Fibroblast of skin of left biceps (primary cell): Measurements from ENCODE around the gene RFWD3.
A peak's percentile ranks its signal among the peaks of the same experiment; 100 is the strongest.

ENCODE experiments used
- DNase-seq, 2 experiments: peaks; one replicate each; pipeline ENCODE4 v3.0.0-alpha.2; 2013; ENCODE audit warnings: low read depth in 2 of 2

RFWD3 gene

DNA sequence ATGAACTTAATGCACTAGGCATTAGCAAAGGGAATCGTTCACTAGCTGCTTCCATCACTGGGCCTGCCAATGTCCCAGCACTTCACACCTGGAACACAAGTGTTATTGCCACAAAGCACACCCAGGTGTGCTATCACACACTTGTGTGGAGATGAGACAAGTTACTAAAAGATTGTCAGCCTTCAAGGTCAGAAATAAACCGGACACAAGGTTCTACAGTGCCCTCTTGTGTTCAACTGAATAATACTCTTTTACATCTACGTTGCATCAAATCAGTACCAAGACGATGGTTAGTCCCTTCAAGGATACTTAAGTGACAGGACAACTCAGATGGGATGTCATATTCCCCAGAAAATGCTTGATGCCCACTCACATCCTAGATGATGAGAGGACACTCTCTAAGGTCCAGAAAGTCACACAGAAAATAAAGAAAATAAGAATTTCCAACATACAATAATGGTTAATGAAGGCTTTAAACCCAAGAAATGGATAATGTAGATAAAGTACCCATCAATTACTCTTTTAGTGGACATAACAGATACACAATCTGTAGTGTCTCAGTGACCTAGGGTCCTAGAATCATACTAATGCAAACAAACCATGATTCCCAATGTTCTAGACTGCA, 43.4 kb downstream of the RFWD3 start:
- no peak for DNase-seq

DNA sequence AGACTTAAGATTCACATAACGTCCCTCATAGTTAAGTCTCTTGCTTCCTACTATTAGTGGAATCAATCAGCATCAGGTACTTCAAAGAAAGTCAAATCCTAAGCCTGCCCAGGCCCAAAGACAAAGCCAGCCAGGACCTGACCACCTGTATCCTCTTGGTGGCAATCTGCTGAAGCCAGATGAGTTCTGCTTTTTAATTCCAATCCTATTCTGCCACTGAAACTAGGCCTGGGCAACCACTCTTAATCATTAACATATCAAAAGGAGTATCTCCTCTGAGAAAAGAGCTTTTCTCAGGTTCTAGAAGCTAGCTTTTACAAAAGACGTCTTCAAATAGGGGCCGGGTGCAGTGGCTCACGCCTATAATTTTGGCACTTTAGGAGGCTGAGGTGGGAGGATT, 44.7 kb downstream of the RFWD3 start:
- DNase-seq, result no peak

DNA sequence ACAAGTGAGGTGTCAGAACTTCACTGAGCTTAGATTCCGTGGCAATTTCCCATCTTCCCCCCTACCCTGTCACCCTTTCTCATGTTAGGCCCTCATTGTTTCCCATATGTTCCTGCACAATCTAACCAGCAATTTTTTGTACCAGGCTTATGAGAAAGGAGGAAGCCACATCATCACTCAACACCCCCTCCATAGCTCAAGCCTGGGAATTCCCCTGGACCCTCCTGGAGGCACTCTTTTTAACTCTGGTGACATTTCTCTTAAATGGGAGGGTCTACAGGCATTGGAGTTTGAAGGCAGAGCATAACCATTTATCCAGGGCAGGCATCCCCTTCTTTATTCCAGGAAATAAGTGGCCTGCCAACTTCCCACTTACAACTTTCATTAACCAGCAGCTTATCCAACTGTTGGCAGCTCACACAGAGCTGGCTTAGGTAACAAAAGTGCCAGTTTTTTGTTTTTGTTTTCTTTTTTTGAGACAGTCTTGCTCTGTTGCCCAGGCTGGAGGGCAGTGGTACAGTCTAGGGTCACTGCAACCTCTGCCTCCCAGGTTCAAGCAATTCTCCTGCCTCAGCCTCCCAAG, 49.4 kb downstream of the RFWD3 start:
- no peak for DNase-seq

DNA sequence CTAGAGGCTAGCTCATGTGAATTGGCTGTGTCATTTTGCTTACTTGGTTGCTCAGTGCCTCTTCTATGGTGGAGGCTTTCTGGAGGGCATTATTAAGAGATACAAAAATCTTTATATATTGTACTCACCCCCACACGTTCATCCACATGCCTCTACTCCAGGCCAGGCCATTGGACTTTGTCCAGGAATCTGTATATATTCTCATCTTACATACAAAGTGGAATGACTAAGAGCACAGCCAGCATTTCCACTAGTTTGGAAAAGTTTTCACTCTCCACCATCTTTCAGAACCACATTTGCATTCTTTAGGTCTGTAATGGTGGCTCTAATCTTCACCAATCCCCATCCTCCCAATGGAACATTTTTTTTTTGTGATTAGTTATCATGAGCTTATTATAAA, 55.0 kb downstream of the RFWD3 start:
- peak in 1 of 2 experiments; percentile 46 for DNase-seq

DNA sequence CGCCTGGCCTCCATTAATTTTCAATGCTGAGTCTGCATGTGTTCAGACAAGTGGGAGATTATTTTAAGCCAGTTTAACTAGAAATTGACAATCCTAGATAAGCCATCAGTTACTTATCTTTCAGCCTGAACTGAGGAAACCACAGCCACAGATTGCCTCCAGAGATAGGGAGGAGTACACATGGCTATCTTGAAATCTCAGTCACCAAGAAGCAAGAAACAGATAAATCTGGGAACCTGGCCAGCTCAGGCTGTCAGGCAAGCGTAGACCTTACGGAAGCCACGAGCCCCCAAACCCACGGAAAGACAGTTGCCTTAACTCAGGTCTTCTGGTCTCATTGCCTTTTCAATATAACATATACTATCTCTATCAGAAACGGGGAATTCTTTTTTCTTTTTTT, 57.7 kb downstream of the RFWD3 start:
- DNase-seq, result no peak

DNA sequence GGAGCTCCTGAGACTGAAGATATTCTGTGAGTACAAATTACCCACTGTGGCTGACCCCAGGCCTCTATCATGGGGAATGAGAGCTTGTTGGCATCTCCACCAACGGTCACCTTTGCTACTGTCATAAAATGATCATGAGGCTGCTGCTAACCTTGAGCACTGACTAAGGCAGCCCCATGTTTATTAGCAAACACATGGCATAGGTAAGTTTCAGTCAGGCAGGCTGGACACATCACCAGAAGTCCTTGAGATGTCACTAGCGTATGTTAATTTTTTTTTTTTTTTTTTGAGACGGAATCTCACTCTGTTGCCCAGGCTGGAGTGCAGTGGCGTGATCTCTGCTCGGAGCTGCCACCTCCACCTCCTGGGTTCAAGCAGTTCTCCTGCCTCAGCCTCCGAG, 58.3 kb downstream of the RFWD3 start:
- no peak for DNase-seq

DNA sequence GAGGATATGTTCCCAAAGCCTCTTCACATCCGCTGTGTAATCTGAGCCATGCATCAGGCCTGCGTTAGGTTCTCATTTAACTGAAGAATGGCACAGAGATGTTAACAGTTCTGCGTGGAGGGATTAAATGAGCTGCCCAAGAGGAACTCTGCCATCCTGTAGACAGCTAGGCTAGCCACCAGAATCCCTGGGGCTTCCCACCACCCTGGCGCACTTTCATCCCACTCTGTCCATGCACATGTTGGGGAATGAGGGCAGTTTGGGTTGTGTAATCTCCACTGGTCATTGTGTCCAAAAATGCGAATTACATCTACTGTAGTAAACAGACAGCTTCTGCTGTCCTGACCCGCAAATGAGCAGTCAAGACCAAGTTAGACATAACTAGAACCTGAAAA, 58.7 kb downstream of the RFWD3 start:
- no peak for DNase-seq

DNA sequence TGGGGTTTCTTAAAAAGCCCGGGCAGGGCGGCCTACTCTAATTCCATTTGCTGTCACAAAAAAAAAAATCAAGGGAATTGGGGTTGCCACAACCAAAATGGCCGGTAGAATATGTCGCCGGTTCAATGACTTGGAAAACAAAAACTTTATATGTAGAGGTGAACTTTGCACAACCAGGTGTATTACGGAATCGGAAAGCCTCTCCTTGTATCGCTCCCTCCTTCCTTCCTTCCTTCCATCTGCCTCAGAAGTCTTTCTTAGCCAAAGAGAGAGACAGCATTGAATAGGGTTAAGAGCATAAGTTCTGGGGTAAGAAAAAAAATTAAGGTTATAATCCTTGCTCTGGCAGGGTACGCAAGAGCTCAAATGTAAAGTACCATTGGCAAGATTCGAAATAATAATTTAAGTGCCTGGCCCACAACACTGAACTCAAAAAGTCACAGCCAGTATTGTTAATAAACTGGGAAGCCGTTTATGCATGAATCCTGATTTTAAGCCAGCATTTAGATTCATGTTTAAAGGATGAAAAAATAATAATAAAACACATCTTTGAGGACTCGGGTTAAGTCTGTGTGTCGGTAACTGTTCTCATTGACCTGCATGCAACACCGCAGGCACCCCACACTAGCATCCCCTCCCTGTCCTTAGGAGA, 59.2 kb downstream of the RFWD3 start:
- DNase-seq, result no peak

DNA sequence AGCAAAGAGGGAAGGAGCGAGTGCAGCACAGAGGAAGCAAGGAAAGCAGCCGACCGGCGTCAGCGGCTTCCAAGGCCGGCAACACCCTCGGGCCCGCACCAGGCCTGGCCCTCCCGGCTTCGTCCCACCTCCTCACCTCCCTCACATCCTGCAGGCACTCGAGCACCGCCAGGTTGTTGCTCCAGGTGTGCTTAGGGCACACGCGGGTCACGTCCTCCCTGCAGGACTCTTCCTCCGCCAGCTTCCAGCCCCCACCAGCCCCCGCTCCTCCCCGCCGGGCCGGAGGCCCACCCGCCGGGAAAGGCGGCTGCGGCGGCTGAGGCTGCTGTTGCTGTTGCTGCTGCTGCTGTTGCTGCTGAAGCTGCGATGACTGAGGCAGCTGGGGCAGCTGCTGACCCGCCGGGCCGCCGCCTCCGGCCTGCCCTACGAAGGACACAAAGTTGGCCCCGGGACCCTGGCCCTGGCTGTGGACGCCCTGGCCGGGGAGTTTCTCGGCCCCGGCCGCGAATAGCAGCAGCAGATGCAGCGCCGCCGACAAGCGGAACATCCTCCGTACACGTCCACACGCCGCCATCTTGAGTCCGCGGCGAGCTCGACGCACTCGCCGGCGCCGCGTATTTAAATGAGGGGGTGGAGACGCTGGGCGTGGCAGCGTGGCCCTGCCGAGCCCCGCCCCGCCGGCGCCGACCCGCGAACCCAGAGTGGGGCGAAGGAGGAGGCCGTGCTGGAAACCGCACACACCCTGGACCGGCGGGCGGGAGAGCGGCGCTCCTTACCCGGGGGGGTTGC, 60.0 kb downstream of the RFWD3 start, which contains the start of gene GLG1:
TSS of gene GLG1 (minus strand) at position 594 of the 789 bp plus-strand sequence. CDS start at position 574, 20 bp downstream.
- DNase-seq, result peak; percentile 75 to 76

DNA sequence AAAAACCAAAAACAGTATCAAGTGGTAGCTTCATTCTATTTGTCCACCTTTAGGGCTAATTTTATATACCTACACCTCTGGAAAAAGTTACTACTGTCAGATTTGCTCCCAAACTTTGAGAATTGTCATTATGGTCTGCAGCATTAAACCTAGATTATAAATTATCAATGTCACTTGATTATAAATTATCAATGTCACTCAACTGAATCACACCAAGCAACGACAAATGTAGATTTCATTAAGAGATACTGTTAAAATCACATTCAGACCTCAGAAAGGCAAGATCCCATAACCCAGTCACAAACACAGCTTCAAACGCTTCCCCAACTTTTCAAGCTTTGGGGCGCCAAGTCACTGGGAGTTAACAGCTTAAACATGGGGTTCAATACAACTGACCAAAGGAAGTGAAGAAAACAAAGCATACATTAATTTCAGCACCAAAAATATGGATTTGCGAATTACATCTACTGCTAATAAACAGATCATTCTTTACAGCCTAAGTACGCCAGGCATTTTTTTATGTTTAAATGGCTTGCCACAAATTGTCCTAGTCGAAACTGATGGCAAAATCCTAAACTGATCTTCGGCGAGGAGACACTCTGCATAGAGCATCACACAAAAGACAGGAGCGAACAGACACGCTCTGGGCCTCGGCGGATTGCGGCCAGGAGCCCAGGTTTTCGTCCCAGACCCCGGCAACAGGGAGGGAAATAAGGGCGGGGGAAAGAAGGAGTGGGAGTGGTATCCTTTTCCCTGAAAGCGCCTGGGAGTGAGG, 60.7 kb downstream of the RFWD3 start:
- DNase-seq, result no peak

DNA sequence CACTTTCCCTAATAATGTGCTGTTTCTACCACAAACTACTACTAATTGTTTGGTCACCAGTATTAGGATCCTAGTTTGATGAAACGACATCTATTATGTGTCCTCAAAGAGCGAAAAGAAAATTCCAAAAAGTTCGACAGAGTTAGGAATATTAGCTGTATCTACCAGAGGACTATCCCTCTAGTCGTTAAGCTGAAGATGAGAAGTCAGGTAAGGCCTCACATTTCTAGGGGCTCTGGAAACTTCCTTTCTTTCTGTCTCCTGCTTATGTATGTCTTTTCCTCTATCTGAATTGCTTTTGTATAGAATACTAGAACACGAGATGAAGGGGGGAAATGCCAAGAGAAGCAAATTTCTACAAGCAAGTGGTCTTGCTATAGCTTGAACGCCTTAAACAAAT, 61.3 kb downstream of the RFWD3 start:
- DNase-seq, result no peak

DNA sequence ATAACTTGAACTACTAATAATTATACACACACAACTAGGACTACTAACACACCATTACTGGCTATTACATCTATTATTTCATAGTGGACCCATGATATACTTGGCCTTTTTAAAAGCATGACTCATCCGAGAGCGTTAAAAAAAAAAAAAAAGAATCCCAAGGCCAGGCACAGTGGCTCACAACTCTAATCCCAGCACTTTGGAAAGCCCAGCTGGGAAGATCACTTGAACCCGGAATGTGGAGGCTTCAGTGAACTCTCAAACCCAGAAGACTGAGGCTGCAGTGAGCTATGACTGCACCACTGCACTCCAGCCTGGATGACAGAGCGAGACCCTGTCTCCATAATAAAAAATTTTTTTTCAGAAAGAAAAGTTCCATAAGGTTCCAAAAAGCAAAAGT, 62.8 kb downstream of the RFWD3 start:
- DNase-seq, result no peak

DNA sequence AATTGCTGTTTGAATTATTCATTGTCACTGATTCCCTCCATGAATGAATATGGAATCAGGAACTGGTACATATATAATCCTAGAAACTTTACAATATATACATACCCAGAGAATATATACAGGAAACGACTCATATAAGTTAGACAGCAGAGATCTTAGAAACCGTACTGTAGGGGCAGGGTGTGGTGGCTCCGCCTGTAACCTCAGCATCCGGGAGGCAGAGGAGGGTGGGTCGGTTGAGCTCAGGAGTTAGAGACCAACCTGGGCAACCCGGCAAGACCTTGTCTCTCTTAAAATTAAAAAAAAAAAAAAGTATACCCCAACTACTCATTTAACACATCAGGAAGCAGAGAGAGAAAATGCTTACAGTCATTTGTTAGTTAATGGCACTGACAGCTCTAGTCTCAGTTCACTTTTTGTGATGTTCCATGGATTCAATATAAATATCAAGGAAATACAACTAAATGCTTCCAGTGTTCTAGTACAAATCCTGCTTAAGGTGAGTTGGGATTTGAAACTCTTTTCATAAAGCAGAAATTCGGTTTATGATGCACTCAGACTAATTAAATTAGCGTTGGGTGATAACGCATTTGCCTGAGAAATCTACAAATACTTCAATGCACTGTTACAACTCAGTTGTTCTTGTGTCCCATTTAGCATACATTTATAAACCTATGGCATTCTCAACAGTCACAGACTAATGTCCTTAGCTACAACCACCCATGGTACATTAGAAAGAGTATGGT, 65.4 kb downstream of the RFWD3 start:
- DNase-seq, result no peak

DNA sequence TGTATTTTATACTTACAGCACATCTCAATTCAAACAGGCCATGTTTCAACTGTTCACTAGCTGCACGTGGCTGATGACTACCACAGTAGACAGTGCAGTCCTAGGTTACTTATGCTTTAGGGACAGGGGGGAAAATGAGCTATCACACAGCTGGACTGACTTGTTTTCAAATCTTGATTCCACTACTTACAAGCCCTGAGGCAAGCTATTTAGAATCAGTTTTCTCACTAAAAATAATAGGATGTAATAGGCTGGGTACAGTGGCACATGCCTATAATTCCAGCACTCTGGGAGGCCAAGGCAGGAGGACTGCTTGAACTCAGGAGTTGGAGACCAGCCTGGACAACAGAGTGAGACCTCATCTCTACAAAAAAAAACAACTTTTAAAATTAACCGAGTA, 70.1 kb downstream of the RFWD3 start:
- no peak for DNase-seq

DNA sequence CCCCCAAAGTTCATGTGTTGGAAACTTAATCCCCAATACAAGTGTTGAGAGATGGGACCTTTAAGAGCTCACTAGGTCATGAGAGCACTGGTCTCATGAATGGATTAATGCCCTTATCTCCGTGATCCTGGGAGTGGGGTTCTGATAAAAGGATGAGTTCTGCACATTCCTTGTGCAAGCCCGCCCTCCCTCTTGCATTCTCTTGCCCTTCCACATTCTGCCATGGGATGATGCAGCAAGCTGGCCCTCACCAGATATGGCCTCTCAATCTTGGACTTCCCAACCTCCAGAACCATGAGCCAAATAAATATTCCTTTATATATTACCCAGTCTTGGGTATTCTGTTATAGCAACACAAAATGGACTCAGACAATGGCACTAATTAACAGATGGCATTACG, 73.8 kb downstream of the RFWD3 start:
- no peak for DNase-seq

DNA sequence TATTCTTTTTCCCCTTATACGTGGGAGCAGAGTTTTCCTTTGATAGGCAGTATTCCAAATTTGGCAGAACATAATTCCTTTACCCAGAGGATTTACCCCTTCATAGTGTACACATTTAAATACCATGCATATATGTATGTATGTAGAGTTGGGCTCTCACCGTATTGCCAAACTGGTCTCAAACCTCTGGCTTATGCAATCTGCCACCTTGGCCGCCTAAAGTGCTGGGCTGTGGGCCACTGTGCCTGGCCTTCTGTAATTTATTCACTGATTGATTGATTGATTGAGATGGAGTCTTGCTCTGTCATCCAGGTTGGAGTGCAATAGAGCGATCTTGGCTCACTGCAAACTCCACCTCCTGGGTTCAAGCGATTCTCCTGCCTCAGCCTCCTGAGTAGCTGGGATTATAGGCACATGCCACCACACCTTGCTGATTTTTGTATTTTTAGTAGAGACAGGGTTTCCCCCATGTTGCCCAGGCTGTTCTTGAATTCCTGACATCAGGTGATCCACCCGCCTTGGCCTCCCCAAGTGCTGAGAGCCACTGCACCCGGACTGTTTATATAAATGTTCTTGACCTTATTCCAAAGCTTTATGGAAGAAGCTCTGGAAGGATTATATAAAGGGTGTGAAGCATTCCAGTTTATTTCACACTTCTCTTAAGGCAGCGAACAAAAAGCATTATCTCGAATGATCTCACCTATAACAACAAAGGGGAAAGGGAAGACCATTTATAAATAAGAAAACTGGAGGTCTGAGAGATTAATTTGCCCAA, 74.6 kb downstream of the RFWD3 start:
- no peak for DNase-seq

DNA sequence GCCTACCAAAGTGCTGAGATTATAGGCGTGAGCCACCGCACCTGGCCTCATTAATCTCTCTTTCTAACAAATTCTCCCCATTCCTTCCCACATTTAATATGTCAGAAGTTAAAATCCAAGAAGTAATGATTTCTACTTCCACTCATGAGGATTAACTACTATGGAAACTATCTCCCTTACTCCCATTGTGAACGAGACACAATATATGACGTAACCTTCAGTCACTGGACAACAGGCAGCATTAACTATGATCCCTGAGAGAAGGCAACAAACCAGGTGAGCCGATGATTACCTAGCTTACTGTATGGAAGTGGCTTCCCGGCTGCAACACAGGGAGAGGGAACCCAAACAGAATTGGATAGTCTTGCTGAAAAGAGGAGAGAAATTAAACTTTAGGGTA, 79.7 kb downstream of the RFWD3 start:
- no peak for DNase-seq

DNA sequence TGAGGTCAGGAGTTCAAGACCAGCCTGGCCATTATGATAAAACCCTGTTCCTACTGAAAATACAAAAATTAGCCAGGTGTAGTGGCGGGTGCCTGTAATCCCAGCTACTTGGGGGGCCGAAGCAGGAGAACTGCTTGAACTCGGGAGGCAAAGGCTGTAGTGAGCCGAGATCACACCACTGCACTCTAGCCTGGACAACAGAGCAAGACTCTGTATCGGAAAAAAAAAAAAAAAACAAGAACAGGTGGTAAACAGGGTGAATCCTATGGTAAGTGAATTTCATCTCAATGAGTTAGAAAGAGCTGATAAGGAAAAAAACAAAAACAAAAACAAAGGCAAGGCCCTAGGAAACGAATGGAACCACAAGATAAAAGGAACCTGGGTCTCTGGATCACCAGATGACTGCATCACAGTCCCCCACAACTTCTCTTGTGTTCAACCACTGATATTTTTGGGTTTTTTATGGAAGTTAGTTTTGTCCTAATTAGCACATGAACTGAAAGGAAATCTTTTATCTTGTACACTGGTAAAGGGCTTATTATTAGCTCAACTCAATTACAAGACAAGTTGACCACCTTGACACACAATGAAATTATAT, 80.7 kb downstream of the RFWD3 start:
- DNase-seq, result no peak

DNA sequence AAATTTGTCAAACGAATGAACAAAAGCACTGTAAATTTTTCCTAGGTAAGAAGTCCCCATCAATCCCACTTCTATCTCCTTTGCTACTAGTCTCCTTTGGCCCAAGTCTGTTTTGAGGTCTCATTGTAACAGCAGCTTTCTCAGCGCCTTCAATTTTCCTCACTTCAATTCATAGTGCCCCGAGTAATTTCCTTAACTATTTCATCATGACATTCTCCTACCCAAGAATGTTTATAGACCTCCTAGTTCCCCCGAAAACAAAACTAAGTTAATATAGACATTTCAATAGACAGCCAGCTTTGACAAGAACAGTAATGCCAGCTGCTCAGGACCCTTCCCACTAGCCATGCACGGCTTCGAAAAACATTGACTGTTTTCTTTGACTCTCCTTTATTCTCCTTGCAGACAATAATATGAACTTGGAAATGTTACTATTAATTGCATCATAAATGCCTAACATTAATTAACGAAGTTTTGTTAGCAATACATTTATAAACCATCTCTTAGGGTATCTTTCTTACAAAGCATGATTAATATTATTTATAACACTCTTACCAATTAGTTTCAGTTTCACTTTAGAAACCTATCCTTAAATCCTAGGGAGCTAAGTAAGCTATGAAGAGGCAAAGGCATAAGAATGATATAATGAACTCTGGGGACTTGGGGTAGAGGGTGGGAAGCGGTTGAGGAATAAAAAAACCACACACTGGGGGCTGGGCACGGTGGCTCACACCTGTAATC, 82.6 kb downstream of the RFWD3 start:
- no peak for DNase-seq
